ENCODE results near the gene SCARB1. TPM values are rescaled to one million over a fixed set of nuclear protein-coding genes. Genes with fewer than 3 reads are reported as not detected.

The SCARB1 gene
- total and polyA plus RNA-seq, 2 donors (not counting 3 experiments of a cell fraction or from before 2014, with no cell fraction given) = 125 to 141 TPM

DNA sequence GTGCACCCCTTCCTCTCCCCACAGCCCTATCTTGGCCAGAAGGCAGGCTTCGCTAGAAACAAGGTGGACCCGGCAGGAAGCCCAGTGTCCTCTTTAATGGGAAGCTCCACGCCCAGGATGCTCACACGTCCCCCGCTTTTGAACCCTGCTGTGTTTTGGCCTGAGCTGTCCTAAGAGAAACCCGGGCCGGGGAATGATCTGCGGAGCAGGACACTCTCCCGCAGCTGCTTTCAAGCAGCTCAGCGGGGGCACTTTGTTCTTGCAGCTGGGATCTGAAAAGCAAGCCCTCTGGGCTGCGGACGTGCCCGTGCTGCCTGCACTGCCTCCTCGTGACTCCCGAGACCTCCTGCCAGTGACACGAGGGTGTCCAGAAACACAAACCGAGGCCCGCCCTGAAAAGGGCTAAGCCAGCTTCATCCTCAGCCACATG, 30.0 kb downstream of the SCARB1 start:
- no peak overlapping the region for H3K4me3 ChIP-seq (replicated peaks in 1 of 3; ENCODE audit: insufficient read depth in 1 of 3, low read depth in 1 of 3, low read length in 3 of 3)
- no peak overlapping the region for H3K9ac ChIP-seq (replicated peaks; ENCODE audit: extremely low read depth, insufficient read depth, low read length)
- BruUV-seq (replicated peaks) = no TSS peak
- FAIRE-seq (no peak), DNase-seq (ENCODE audit: low read depth, low spot score) (no peak)
- H4K20me1 ChIP-seq (replicated peaks; ENCODE audit: control insufficient read depth, extremely low read depth, insufficient read depth, low read length) = no peaks in the 10 kb centered on the region
- H2AFZ ChIP-seq (ENCODE audit: low read depth, low read length) = no peak overlapping the region
- no peaks in the 10 kb centered on the region for H3K9me1 ChIP-seq (replicated peaks; ENCODE audit: control insufficient read depth, extremely low read depth, insufficient read depth, low read length)
- H3K36me3 ChIP-seq (ENCODE audit: control insufficient read depth in 2 of 2, extremely low read depth in 1 of 2, insufficient read depth in 2 of 2, low read length in 2 of 2) = no peaks in the 10 kb centered on the region
- CTCF ChIA-PET = no interaction called here
- POLR2A ChIA-PET = no interaction called here
- peaks cover 42% of the 10 kb centered on the region for H3K79me2 ChIP-seq (ENCODE audit: control insufficient read depth, insufficient read depth, low read length)
- H3K27me3 ChIP-seq (ENCODE audit: control insufficient read depth in 2 of 2, insufficient read depth in 2 of 2, low read length in 2 of 2) = no peaks in the 10 kb centered on the region
- TF ChIP-seq, protein P1, sequence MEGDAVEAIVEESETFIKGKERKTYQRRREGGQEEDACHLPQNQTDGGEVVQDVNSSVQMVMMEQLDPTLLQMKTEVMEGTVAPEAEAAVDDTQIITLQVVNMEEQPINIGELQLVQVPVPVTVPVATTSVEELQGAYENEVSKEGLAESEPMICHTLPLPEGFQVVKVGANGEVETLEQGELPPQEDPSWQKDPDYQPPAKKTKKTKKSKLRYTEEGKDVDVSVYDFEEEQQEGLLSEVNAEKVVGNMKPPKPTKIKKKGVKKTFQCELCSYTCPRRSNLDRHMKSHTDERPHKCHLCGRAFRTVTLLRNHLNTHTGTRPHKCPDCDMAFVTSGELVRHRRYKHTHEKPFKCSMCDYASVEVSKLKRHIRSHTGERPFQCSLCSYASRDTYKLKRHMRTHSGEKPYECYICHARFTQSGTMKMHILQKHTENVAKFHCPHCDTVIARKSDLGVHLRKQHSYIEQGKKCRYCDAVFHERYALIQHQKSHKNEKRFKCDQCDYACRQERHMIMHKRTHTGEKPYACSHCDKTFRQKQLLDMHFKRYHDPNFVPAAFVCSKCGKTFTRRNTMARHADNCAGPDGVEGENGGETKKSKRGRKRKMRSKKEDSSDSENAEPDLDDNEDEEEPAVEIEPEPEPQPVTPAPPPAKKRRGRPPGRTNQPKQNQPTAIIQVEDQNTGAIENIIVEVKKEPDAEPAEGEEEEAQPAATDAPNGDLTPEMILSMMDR (IDR thresholded peaks at IDR 0.05; ENCODE audit: extremely low read depth in 1 of 2, insufficient read depth in 1 of 2, low read depth in 1 of 2, low read length in 2 of 2) = no peak
- TF ChIP-seq POLR2A (IDR thresholded peaks at IDR 0.05; ENCODE audit: low read depth, low read length) (no peak), JUN (IDR thresholded peaks at IDR 0.05; ENCODE audit: borderline replicate concordance, insufficient read depth, insufficient read length, low read depth) (no peak)
- H3K4me2 ChIP-seq (ENCODE audit: insufficient read depth, low read length) = no peak overlapping the region
- dilution Hi-C loops (cut with MboI; ENCODE audit: extremely low pct_ligation_motif_present, low sequenced_read_pairs) = no loop called here
- H3K9me3 ChIP-seq (replicated peaks; ENCODE audit: control insufficient read depth, insufficient read depth, low read length) = no peaks in the 10 kb centered on the region
- intact Hi-C loops (cut with micrococcal nuclease) = no loop called here
- H3K4me1 ChIP-seq (ENCODE audit: control insufficient read depth, extremely low read depth, insufficient read depth, low read length) = peaks cover 4% of the 10 kb centered on the region
- no peak overlapping the region for H3K27ac ChIP-seq (ENCODE audit: insufficient read depth, low read depth, low read length)

DNA sequence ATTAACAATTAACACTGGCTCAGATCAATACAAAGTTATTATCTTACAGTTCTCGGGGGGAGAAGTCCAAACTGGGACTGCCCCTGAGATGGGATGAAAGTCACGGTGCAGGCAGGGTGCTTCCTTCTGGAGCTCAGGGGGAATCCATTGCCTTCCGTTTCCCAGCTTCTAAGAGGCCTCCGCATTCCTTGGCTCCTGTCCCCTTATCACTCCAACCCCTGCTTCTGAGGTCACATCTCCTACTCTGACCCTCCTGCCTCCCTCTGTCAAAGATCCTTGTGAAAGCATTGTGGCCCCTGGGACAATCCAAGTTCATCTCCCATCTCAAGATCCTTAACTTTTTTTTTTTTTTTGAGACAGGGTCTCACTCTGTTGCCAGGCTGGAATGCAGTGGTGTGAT, 30.8 kb downstream of the SCARB1 start:
- CTCF ChIA-PET = interaction anchor here (0.8 kb wide), 1 partner anchor 13 kb away, joined by 5 read pairs; no protein-coding TSS in a partner anchor

More for the DNA sequence above, 30.8 kb downstream of the SCARB1 start:
- H3K4me3 ChIP-seq (replicated peaks in 1 of 3; ENCODE audit: insufficient read depth in 1 of 3, low read depth in 1 of 3, low read length in 3 of 3) = no peak overlapping the region
- H2AFZ ChIP-seq (ENCODE audit: low read depth, low read length) = no peak overlapping the region
- no peak overlapping the region for H3K27ac ChIP-seq (ENCODE audit: insufficient read depth, low read depth, low read length)
- dilution Hi-C loops (cut with MboI; ENCODE audit: extremely low pct_ligation_motif_present, low sequenced_read_pairs) = no loop called here
- FAIRE-seq = no peak
- H3K4me1 ChIP-seq (ENCODE audit: control insufficient read depth, extremely low read depth, insufficient read depth, low read length) = peaks cover 2% of the 10 kb centered on the region
- POLR2A ChIA-PET = no interaction called here
- TF ChIP-seq POLR2A (IDR thresholded peaks at IDR 0.05; ENCODE audit: low read depth, low read length) = no peak
- TF ChIP-seq JUN (IDR thresholded peaks at IDR 0.05; ENCODE audit: borderline replicate concordance, insufficient read depth, insufficient read length, low read depth) = no peak
- no peak for TF ChIP-seq MYC (IDR thresholded peaks at IDR 0.05; ENCODE audit: low read depth, low read length)
- TF ChIP-seq, protein P1 (IDR thresholded peaks at IDR 0.05; ENCODE audit: extremely low read depth in 1 of 2, insufficient read depth in 1 of 2, low read depth in 1 of 2, low read length in 2 of 2) = no peak
- no peak for TF ChIP-seq GATA2 (IDR thresholded peaks at IDR 0.05; ENCODE audit: insufficient read depth, insufficient read length, low read depth, low read length)
- TF ChIP-seq POLR2AphosphoS5 (IDR thresholded peaks at IDR 0.05; ENCODE audit: insufficient read depth, low read depth, low read length) = no peak
- no peak for TF ChIP-seq EZH2 (IDR thresholded peaks at IDR 0.05; ENCODE audit: borderline replicate concordance, low read depth, low read length, severe bottlenecking)
- TF ChIP-seq FOS (IDR thresholded peaks at IDR 0.05; ENCODE audit: borderline replicate concordance, insufficient read depth, low read length) = no peak
- TF ChIP-seq, protein P2, sequence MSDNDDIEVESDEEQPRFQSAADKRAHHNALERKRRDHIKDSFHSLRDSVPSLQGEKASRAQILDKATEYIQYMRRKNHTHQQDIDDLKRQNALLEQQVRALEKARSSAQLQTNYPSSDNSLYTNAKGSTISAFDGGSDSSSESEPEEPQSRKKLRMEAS (IDR thresholded peaks at IDR 0.05; ENCODE audit: insufficient read depth, insufficient read length) = no peak
- no peak overlapping the region for H3K9ac ChIP-seq (replicated peaks; ENCODE audit: extremely low read depth, insufficient read depth, low read length)
- H4K20me1 ChIP-seq (replicated peaks; ENCODE audit: control insufficient read depth, extremely low read depth, insufficient read depth, low read length) = no peaks in the 10 kb centered on the region
- no peaks in the 10 kb centered on the region for H3K9me3 ChIP-seq (replicated peaks; ENCODE audit: control insufficient read depth, insufficient read depth, low read length)
- no peak for DNase-seq (ENCODE audit: low read depth, low spot score)
- H3K9me1 ChIP-seq (replicated peaks; ENCODE audit: control insufficient read depth, extremely low read depth, insufficient read depth, low read length) = no peaks in the 10 kb centered on the region
- no peak overlapping the region for H3K4me2 ChIP-seq (ENCODE audit: insufficient read depth, low read length)
- BruUV-seq (replicated peaks) = no TSS peak
- H3K36me3 ChIP-seq (ENCODE audit: control insufficient read depth in 2 of 2, extremely low read depth in 1 of 2, insufficient read depth in 2 of 2, low read length in 2 of 2) = no peaks in the 10 kb centered on the region
- no peaks in the 10 kb centered on the region for H3K27me3 ChIP-seq (ENCODE audit: control insufficient read depth in 2 of 2, insufficient read depth in 2 of 2, low read length in 2 of 2)
- intact Hi-C loops (cut with micrococcal nuclease) = no loop called here
- peaks cover 41% of the 10 kb centered on the region for H3K79me2 ChIP-seq (ENCODE audit: control insufficient read depth, insufficient read depth, low read length)
